Measurements from ENCODE around the gene NOG. TPM values are rescaled to one million over a fixed set of nuclear protein-coding genes. Genes with fewer than 3 reads are reported as not detected.

Gene NOG
- total RNA-seq, 4 donors from 2014 or later: not detected

DNA sequence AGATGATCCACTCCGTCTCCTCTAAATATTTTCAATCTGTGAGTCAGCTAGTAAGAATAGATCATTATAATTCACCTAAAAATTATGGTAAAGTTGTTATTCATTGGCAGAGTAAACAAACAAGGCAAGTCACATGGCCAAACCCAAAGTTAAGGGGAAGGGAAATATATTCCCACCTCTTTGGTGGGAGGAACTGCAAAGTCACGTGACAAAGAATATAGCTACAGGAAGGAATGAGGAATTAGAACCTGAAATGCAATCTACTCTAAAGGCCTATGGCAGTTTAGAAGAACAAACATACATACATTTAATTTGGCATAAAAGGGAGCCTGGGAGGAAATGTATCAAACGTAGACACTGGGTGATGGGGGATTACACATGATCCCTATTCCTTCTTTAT, 48.9 kb downstream of the NOG start:
- no peak for TF ChIP-seq EP300 (IDR thresholded peaks at IDR 0.05; ENCODE audit: low read depth)
- in situ Hi-C loops (cut with MboI; ENCODE audit: low pct_ligation_motif_present in 1 of 4, low pct_unique_long_range_greater_than_20kb in 1 of 4, low sequenced_read_pairs in 3 of 4): no loop called here
- Histone ChIP-seq H3K27me3 (peaks cover 9% of the 10 kb centered on the region), H3K36me3 (no peaks in the 10 kb centered on the region), H3K4me1 (no peaks in the 10 kb centered on the region), H3K27ac (no peak overlapping the region), H3K4me3 (no peak overlapping the region), H3K9me3 (no peaks in the 10 kb centered on the region)
- 60 to 65% methylated on average over 3 of the region's 3 CpGs for WGBS, 2 donors (ENCODE audit: low coverage in 1 of 2)
- no peak for DNase-seq
- intact Hi-C loops (cut with DNase I; ENCODE audit: low total_unique reads): loop anchor here (10.0 kb wide), 1 partner anchor 62 kb away; no protein-coding TSS in a partner anchor

Small RNA genes within 50 kb of the gene (small RNA-seq; reads per million reads assigned to genes)
- gene RPL39P33: 0 reads per million in 4 donors

Other genes starting within 250 kb of the NOG start
- gene C17orf67, start 240.2 kb downstream of the NOG start, total RNA-seq: 1 to 10 TPM in 1 of 4 donors, under 1 TPM in 1, not detected in 2; 0.27 to 1.3 TPM
- 10 to 100 TPM in 2 of 4 donors, 1 to 10 TPM in 2; 2.6 to 35.9 (median 11.4) TPM for gene DGKE, start 240.5 kb downstream of the NOG start, total RNA-seq

Data from transverse colon (tissue), 4 donors.